ENCODE results near the gene NR2C2AP. TPM values are rescaled to one million over a fixed set of nuclear protein-coding genes. Genes with fewer than 3 reads are reported as not detected.
A peak's percentile ranks its signal among the peaks of the same experiment; 100 is the strongest.

Gene NR2C2AP
- total and polyA plus RNA-seq, 4 donors, result 8.0 to 18.1 (median 15.8) TPM

DNA sequence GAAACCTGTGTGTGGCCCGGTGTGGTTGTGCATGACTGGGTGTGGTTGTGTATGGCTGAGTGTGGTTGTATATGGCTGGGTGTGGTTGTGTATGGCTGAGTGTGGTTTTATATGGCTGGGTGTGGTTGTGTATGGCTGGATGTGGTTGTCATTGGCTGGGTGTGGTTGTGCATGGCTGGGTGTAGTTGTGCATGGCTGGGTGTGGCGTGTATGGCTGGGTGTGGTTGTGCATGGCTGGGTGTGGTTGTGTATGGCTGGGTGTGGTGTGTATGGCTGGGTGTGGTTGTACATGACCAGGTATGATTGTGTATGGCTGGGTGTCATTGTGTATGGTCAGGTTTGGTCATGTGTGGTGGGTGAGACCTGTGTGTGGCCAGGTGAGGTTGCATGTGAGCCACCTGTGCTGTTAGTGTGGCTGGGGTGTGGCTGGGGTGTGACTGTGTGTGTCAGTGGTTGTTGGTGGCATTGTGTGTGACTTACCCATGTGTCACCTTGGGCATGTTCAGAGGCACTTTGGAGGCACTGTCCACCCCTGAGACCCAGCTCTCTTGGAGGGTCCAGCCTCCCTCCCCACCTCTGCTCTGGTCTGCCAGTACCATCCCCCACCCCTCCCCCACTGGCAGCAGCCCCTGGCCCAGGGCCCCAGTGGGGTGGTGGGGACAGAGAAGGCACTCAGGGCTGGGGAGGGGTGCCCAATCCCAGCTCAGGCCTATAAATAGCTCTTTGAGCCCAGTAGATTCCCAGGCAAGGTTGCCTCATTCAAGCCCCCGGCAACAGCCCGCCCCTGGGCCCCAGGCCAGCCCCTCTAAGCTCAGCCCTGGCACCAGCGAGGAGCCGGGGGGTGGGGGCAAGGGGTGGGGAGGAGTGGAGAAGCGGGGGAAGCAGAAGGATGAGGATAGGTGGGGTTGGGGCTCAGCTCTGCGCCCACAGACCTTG is 4.7 kb upstream of the NR2C2AP start:
- Histone ChIP-seq H3K9me3 (ENCODE audit: control insufficient read depth, insufficient read depth, low read length) (no peaks in the 10 kb centered on the region), H3K27me3 (ENCODE audit: control insufficient read depth, insufficient read depth, low read length) (no peaks in the 10 kb centered on the region), H3K4me3 (ENCODE audit: low read depth, low read length) (no peak overlapping the region), H3K4me1 (ENCODE audit: control insufficient read depth, insufficient read depth, low read length) (peaks cover 79% of the 10 kb centered on the region), H3K36me3 (ENCODE audit: control insufficient read depth, insufficient read depth, low read length) (no peaks in the 10 kb centered on the region), H3K27ac (ENCODE audit: low read depth, low read length) (peak overlapping the region; percentile 57)
- DNase-seq (ENCODE audit: low read depth in 4 of 6, low spot score in 6 of 6), result peak in 4 of 6 donors; percentile 69 to 92 (median 84)
- WGBS (ENCODE audit: insufficient coverage), result 91% methylated on average over 2 of the region's 8 CpGs

DNA sequence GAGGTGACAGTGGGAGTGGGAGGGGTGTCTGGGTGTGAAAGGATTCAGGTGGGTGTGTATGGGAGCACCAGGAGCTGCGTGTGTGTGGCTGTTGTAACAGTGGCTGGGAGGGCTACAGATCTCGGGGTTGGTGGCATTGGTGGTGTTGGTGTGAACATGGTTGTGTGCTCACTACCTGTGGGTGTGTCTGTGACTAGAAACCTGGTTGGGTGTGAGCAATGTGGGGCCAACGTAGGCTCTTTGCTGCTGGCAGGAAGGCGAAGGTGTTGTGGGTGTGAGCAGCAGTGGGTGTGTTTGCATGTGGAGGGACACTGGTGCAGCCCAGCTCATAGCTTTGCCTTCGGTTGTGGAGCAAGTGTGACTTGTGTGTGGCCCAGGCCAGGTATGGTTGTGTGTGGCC is 3.7 kb upstream of the NR2C2AP start:
- WGBS (ENCODE audit: insufficient coverage), result 72% methylated on average over 5 of the region's 5 CpGs
- H3K36me3 ChIP-seq (ENCODE audit: control insufficient read depth, insufficient read depth, low read length), result peaks cover 4% of the 10 kb centered on the region
- peak overlapping the region; percentile 84 for H3K27ac ChIP-seq (ENCODE audit: low read depth, low read length)
- H3K4me1 ChIP-seq (ENCODE audit: control insufficient read depth, insufficient read depth, low read length), result peaks cover 83% of the 10 kb centered on the region
- no peak for DNase-seq (ENCODE audit: low read depth in 4 of 6, low spot score in 6 of 6)
- H3K9me3 ChIP-seq (ENCODE audit: control insufficient read depth, insufficient read depth, low read length), result no peaks in the 10 kb centered on the region
- no peak overlapping the region for H3K4me3 ChIP-seq (ENCODE audit: low read depth, low read length)
- no peaks in the 10 kb centered on the region for H3K27me3 ChIP-seq (ENCODE audit: control insufficient read depth, insufficient read depth, low read length)

GRCh38 chr19:19205416-19206410 is 2.5 kb upstream of the NR2C2AP start:
- H3K27ac ChIP-seq (ENCODE audit: low read depth, low read length), result peak overlapping the region; percentile 84
- 29% methylated on average over 11 of the region's 14 CpGs for WGBS (ENCODE audit: insufficient coverage)
- peaks cover 15% of the 10 kb centered on the region for H3K36me3 ChIP-seq (ENCODE audit: control insufficient read depth, insufficient read depth, low read length)
- H3K4me1 ChIP-seq (ENCODE audit: control insufficient read depth, insufficient read depth, low read length), result peaks cover 76% of the 10 kb centered on the region
- no peaks in the 10 kb centered on the region for H3K9me3 ChIP-seq (ENCODE audit: control insufficient read depth, insufficient read depth, low read length)
- peak in 4 of 6 donors; percentile 64 to 92 (median 75) for DNase-seq (ENCODE audit: low read depth in 4 of 6, low spot score in 6 of 6)
- no peaks in the 10 kb centered on the region for H3K27me3 ChIP-seq (ENCODE audit: control insufficient read depth, insufficient read depth, low read length)
- H3K4me3 ChIP-seq (ENCODE audit: low read depth, low read length), result no peak overlapping the region

DNA sequence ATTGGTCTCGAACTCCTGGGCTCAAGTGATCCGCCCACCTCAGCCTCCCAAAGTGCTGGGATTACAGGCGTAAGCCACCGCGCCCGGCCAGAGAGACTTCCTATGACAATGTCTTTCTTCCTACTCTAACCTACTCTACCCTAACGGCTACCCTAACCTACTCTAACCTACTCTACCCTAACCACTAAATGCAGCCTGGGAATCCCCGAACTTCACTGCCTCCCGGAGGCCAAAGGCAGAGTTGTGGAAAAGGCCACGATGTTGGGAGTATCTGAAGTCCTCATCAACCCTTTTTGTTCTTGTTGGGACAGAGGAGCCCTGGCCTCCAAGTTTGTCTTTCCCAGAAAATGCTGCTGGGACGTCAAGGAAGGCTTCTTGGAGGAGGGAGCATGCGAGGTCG is 967 bp upstream of the NR2C2AP start:
- Histone ChIP-seq H3K27ac (ENCODE audit: low read depth, low read length) (no peak overlapping the region), H3K4me1 (ENCODE audit: control insufficient read depth, insufficient read depth, low read length) (peaks cover 70% of the 10 kb centered on the region), H3K4me3 (ENCODE audit: low read depth, low read length) (no peak overlapping the region), H3K9me3 (ENCODE audit: control insufficient read depth, insufficient read depth, low read length) (no peaks in the 10 kb centered on the region), H3K36me3 (ENCODE audit: control insufficient read depth, insufficient read depth, low read length) (peaks cover 23% of the 10 kb centered on the region), H3K27me3 (ENCODE audit: control insufficient read depth, insufficient read depth, low read length) (no peaks in the 10 kb centered on the region)
- DNase-seq (ENCODE audit: low read depth in 4 of 6, low spot score in 6 of 6), result no peak
- 87% methylated on average over 9 of the region's 13 CpGs for WGBS (ENCODE audit: insufficient coverage)

DNA sequence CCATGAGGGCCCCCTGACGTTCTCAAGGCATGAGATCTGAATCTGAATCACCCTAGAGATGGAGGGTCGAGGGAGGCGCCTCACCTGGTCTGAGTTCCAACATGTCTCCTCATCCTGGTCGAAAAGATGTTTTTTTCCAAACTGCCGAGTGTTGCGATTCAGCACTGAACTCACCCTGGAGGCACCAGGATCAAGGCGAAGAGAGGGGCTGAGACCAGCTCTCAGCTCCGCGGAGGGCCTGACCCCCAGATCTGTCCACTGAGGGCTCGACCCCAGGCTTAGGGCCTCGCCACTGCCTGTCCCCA is 555 bp downstream of the NR2C2AP start:
- Histone ChIP-seq H3K4me1 (ENCODE audit: control insufficient read depth, insufficient read depth, low read length) (peaks cover 56% of the 10 kb centered on the region), H3K27me3 (ENCODE audit: control insufficient read depth, insufficient read depth, low read length) (no peaks in the 10 kb centered on the region), H3K27ac (ENCODE audit: low read depth, low read length) (peak overlapping the region; percentile 73), H3K4me3 (ENCODE audit: low read depth, low read length) (peak overlapping the region; percentile 83), H3K9me3 (ENCODE audit: control insufficient read depth, insufficient read depth, low read length) (no peaks in the 10 kb centered on the region), H3K36me3 (ENCODE audit: control insufficient read depth, insufficient read depth, low read length) (peaks cover 39% of the 10 kb centered on the region)
- no peak for DNase-seq (ENCODE audit: low read depth in 4 of 6, low spot score in 6 of 6)
- WGBS (ENCODE audit: insufficient coverage), result 20% methylated on average over 11 of the region's 11 CpGs

DNA sequence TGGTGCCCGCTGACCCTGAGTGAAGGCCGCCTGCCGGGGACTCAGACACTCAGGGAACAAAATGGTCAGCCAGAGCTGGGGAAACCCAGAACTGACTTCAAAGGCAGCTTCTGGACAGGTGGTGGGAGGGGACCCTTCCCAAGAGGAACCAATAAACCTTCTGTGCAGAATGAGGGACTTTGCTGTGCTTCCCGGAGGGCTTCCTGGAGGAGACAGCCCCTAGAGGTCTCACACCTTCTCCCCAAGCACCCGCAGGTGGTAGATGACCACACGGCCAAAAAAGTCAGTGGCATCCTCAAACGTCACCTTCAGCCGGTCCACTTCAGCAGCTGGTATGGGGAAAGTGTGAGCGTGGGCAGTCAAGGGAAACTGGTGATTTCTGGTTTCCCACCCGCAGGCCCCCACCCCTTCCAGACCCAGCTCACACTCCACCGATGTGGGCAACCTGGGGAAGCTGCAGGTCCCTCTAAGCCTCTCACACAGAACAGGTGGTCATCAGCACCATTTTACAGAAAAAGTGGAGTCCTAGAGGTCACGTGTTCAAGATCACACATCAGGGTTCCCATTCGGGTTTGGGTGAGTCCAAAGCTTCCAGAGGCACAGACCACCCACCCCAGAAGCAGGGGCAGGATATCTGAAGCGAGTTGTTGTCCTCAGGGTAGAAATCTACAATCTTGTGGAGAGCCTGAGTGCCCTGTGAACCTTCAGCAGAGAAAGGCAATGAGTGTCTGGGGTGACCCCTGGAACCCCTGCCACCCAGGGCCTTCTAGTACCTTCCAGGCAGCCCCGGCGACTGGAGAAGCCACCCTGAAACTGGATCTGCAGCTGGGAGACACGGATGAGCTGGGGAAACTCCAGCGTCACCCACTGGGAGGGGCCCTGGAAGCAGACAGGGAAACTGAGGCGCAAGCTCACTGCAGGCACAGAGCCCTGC is 1.2 kb downstream of the NR2C2AP start:
- Histone ChIP-seq H3K27me3 (ENCODE audit: control insufficient read depth, insufficient read depth, low read length) (no peaks in the 10 kb centered on the region), H3K4me1 (ENCODE audit: control insufficient read depth, insufficient read depth, low read length) (peaks cover 49% of the 10 kb centered on the region), H3K27ac (ENCODE audit: low read depth, low read length) (no peak overlapping the region), H3K4me3 (ENCODE audit: low read depth, low read length) (no peak overlapping the region), H3K9me3 (ENCODE audit: control insufficient read depth, insufficient read depth, low read length) (no peaks in the 10 kb centered on the region), H3K36me3 (ENCODE audit: control insufficient read depth, insufficient read depth, low read length) (peaks cover 46% of the 10 kb centered on the region)
- WGBS (ENCODE audit: insufficient coverage), result 76% methylated on average over 9 of the region's 19 CpGs
- DNase-seq (ENCODE audit: low read depth in 4 of 6, low spot score in 6 of 6), result no peak

DNA sequence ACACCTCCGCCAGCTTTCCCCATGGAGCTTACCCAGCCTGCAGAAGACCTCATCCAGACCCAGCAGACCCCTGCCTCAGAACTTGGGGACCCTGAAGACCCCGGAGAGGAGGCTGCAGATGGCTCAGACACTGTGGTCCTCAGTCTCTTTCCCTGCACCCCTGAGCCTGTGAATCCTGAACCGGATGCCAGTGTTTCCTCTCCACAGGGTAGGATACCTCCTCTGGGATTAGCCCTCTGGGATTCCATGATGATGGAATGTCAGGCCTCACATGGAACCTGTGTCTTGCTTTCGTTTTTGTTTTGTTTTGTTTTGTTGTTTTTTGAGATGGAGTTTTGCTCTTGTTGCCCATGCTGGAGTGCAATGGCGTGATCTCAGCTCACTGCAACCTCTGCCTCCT is 9.3 kb downstream of the NR2C2AP start:
- Histone ChIP-seq H3K36me3 (ENCODE audit: control insufficient read depth, insufficient read depth, low read length) (peaks cover 36% of the 10 kb centered on the region), H3K27me3 (ENCODE audit: control insufficient read depth, insufficient read depth, low read length) (no peaks in the 10 kb centered on the region), H3K4me3 (ENCODE audit: low read depth, low read length) (no peak overlapping the region), H3K27ac (ENCODE audit: low read depth, low read length) (no peak overlapping the region), H3K9me3 (ENCODE audit: control insufficient read depth, insufficient read depth, low read length) (no peaks in the 10 kb centered on the region), H3K4me1 (ENCODE audit: control insufficient read depth, insufficient read depth, low read length) (peaks cover 36% of the 10 kb centered on the region)
- DNase-seq (ENCODE audit: low read depth in 4 of 6, low spot score in 6 of 6), result no peak
- 84% methylated on average over 4 of the region's 5 CpGs for WGBS (ENCODE audit: insufficient coverage)

DNA sequence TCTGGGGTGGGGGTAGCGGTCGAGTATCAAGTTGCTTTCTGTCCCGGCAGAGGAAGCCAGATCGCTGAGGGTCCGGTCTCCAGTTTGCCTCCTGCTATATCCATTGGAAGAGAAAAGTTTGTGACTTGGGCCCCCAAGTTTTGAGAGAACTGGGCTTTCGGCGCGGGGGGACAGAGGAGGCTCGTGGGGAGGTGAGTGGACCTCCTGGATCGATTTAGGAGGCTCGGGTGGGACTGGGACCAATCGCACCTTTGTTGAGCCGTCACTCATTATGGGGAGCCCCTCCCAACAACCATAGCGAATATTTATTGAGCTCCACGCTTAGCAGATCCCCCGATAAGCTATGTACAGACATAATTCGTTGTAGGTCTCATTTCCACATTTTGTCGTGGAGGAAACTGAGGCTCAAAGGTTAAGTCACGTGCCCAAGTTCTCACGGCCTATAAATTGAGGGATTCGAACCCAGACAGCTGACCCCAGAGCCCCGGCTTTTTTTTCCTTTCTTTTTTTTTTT is 10.2 kb downstream of the NR2C2AP start:
- H3K36me3 ChIP-seq (ENCODE audit: control insufficient read depth, insufficient read depth, low read length), result peaks cover 33% of the 10 kb centered on the region
- WGBS (ENCODE audit: insufficient coverage), result 3% methylated on average over 14 of the region's 22 CpGs
- peak overlapping the region; percentile 99 for H3K4me3 ChIP-seq (ENCODE audit: low read depth, low read length)
- no peaks in the 10 kb centered on the region for H3K9me3 ChIP-seq (ENCODE audit: control insufficient read depth, insufficient read depth, low read length)
- no peak for DNase-seq (ENCODE audit: low read depth in 4 of 6, low spot score in 6 of 6)
- H3K27ac ChIP-seq (ENCODE audit: low read depth, low read length), result peak overlapping the region; percentile 84
- peaks cover 36% of the 10 kb centered on the region for H3K4me1 ChIP-seq (ENCODE audit: control insufficient read depth, insufficient read depth, low read length)
- no peaks in the 10 kb centered on the region for H3K27me3 ChIP-seq (ENCODE audit: control insufficient read depth, insufficient read depth, low read length)
